Neutrophil (primary cell): ENCODE data around the gene DTL.

Experiments
- H3K27ac ChIP-seq: fragments of 200-600 bp; sonication (generic); 2 replicates; pipeline ENCODE4 v1.5.1; 2016; ENCODE audit warnings: mild to moderate bottlenecking, moderate library complexity
- H3K27me3 ChIP-seq: fragments of 200-600 bp; sonication (generic); 2 replicates; pipeline ENCODE4 v1.6.0; 2016; ENCODE audit warnings: mild to moderate bottlenecking
- H3K36me3 ChIP-seq: fragments of 200-600 bp; sonication (generic); 2 replicates; pipeline ENCODE4 v1.5.1; 2017
- H3K4me1 ChIP-seq, 2 experiments: fragments of 200-600 bp in 1 of 2; sonication (generic) in 1 of 2; 1 replicate in 1 of 2; 2 replicates in 1 of 2; pipeline versions ENCODE4 v1.5.1 to v1.6.1; 2013 to 2016; ENCODE audit warnings: low read depth in 1 of 2, low read length in 1 of 2, mild to moderate bottlenecking in 1 of 2, moderate library complexity in 1 of 2; ENCODE audit not compliant: control insufficient read depth in 1 of 2, insufficient read depth in 1 of 2
- H3K4me3 ChIP-seq, 2 experiments: fragments of 200-600 bp in 1 of 2; sonication (generic) in 1 of 2; 1 replicate in 1 of 2; 2 replicates in 1 of 2; pipeline ENCODE4 v1.5.1; 2013 to 2016; ENCODE audit warnings: low read depth in 1 of 2, low read length in 1 of 2, mild to moderate bottlenecking in 1 of 2, moderate library complexity in 1 of 2
- H3K9me3 ChIP-seq: fragments of 200-600 bp; sonication (generic); 2 replicates; pipeline ENCODE4 v1.5.1; 2016
- CTCF ChIP-seq: fragments of 200-600 bp; sonication (generic); IDR thresholded peaks from 2 replicates; pipeline ENCODE4 v1.5.1; 2016; ENCODE audit warnings: antibody characterized with exemption

The DTL gene

GRCh38 chr1:212072047-212072446, 36.5 kb downstream of the DTL start:
- H3K9me3 ChIP-seq, result no peaks in the 10 kb centered on the region
- H3K27ac ChIP-seq, result no peak overlapping the region
- TF ChIP-seq CTCF, result no peak
- H3K4me3 ChIP-seq, result no peak overlapping the region
- H3K36me3 ChIP-seq, result peaks cover 4% of the 10 kb centered on the region
- no peaks in the 10 kb centered on the region for H3K4me1 ChIP-seq
- H3K27me3 ChIP-seq, result no peaks in the 10 kb centered on the region

GRCh38 chr1:212073490-212073889, 37.9 kb downstream of the DTL start:
- no peak overlapping the region for H3K27ac ChIP-seq
- TF ChIP-seq CTCF, result no peak
- H3K9me3 ChIP-seq, result no peaks in the 10 kb centered on the region
- H3K4me1 ChIP-seq, result no peaks in the 10 kb centered on the region
- H3K36me3 ChIP-seq, result no peaks in the 10 kb centered on the region
- H3K27me3 ChIP-seq, result no peaks in the 10 kb centered on the region
- H3K4me3 ChIP-seq, result no peak overlapping the region

GRCh38 chr1:212074313-212074712, 38.8 kb downstream of the DTL start:
- H3K4me1 ChIP-seq, result no peaks in the 10 kb centered on the region
- H3K36me3 ChIP-seq, result no peaks in the 10 kb centered on the region
- H3K4me3 ChIP-seq, result no peak overlapping the region
- TF ChIP-seq CTCF, result no peak
- no peaks in the 10 kb centered on the region for H3K9me3 ChIP-seq
- no peaks in the 10 kb centered on the region for H3K27me3 ChIP-seq
- H3K27ac ChIP-seq, result no peak overlapping the region

GRCh38 chr1:212074856-212075255, 39.3 kb downstream of the DTL start:
- H3K36me3 ChIP-seq, result no peaks in the 10 kb centered on the region
- H3K27me3 ChIP-seq, result no peaks in the 10 kb centered on the region
- H3K27ac ChIP-seq, result no peak overlapping the region
- no peaks in the 10 kb centered on the region for H3K4me1 ChIP-seq
- no peaks in the 10 kb centered on the region for H3K9me3 ChIP-seq
- TF ChIP-seq CTCF, result no peak
- no peak overlapping the region for H3K4me3 ChIP-seq

GRCh38 chr1:212077028-212077427, 41.5 kb downstream of the DTL start:
- Histone ChIP-seq H3K4me1 (no peaks in the 10 kb centered on the region), H3K9me3 (no peaks in the 10 kb centered on the region), H3K36me3 (peaks cover 5% of the 10 kb centered on the region), H3K27ac (no peak overlapping the region), H3K4me3 (no peak overlapping the region), H3K27me3 (no peaks in the 10 kb centered on the region)
- no peak for TF ChIP-seq CTCF

- H3K9me3 ChIP-seq, result no peaks in the 10 kb centered on the region
- no peak overlapping the region for H3K27ac ChIP-seq
- H3K4me1 ChIP-seq, result no peaks in the 10 kb centered on the region
- TF ChIP-seq CTCF, result no peak
- H3K36me3 ChIP-seq, result peaks cover 5% of the 10 kb centered on the region
- H3K27me3 ChIP-seq, result no peaks in the 10 kb centered on the region
- no peak overlapping the region for H3K4me3 ChIP-seq
These were observed 43.3 kb downstream of the DTL start for GRCh38 chr1:212078826-212079225.
